GM19043 (cell line): ENCODE measurements around the gene NPNT.

ENCODE experiments used
- ATAC-seq: cut with Tn5 transposase; IDR thresholded peaks from one replicate; pipeline ENCODE4 v1.9.1; 2021; ENCODE audit warnings: low read depth; ENCODE audit not compliant: unreplicated experiment

Gene NPNT

DNA sequence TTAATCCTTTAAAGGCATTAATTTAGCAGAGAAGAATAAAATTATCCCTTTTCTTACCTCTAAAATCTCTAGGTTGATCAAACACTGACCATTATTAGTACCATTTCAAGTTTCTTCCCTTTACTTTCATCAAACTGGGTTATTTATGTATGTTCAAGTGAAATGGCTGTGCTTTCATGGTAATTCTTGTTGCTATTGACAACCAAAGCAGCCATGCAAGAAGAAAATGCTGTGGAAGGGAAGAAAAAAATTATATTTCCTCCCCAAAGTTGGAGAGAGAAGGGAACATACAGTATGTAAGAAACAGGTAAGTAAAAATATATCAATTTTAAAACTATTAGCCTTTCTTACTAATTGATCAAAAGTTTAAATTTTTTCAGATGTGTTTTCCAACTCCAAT is 16.2 kb downstream of the NPNT start:
- ATAC-seq: no peak

DNA sequence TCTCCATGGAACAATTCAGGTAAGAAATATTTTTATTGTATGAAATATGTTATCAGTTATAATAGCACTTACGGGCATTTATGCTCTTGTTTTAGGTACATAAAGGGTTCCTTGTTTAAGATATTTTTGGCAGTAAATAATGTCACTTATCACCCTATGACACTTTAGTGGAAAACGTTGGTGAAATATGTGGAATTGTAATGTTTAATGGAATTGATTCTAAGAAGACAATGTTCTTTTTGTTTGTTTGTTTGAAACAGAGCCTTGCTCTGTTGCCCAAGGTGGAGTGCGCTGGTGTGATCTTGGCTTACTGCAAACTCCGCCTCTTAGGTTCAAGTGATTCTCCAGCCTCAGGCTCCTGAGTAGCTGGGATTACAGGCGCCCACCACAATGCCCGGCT is 17.4 kb downstream of the NPNT start:
- no peak for ATAC-seq

DNA sequence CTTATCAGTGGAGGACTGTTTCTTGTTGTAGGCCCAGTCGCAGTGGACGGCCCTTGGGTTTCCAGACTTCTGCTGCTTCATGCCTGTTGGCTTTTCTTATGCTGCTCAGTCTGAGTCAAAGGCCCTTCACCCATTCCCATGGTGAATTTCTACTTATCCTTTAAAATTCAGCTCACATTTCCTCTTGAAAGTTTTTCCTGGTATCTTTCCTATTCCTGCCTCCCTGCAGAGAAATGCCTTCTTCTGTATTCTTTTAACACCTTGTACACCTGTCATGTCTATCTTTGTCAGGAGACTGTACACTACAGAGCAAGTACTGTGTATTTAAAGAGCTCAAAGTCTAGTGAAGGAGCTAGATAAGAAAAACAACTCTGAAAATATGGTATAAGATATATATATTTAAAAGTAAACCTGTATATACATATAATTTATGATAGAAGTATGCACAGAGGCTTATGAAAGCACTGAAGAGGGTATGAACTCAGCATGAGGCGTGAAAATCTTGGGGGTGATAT is 22.0 kb downstream of the NPNT start:
- ATAC-seq: no peak

DNA sequence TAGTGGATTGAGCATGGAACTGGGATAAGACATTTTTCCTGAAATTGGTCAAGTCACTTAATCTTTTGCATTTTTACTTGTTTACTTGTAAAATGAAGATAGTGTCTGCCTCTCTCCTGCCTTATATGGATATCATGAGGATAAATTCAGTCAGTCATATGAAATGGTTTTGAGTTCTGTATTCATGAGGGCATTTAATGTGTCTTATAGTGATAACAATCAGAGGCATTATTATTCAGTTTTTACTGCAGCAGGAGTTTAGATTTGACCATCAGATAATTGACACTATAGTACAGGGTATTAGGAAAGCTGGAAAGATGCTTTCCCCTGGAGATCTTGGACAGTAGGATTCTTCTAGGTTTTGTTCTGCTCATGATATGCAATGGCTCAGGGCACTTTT is 26.0 kb downstream of the NPNT start:
- no peak for ATAC-seq

DNA sequence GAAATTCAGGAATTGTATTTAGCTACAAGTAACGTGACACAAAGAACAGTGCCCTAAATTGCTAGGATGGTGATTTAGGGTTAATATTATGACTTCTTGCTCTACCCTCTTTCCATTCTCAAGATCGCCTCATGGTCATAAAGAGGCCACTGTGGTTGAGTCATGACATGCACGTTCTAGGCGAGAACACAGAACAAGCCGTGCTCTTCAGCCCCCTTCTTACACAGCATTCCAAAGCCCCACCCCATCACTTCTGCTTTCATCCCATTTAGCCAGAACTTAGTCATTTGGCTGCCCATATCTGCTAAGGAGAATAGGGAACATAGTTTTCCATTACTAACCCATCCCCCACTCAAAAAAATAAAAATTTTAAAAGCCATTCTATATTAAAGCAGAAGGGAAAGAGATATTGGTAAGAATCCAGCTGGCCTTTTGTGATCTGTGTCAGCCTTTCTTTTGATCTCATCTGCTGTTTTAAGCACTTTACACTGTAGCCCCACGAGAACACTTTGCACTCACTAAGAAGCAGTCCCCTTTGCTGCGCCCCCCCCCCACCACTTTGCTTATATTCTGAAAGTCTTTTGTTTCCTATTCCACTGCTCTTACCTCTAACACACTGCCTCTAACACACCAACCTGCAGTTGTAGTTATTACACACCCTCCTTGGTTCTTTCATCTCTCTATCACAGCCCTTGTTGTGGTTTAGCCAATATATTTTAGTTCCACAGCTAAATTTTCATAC is 28.4 kb downstream of the NPNT start:
- ATAC-seq: no peak

DNA sequence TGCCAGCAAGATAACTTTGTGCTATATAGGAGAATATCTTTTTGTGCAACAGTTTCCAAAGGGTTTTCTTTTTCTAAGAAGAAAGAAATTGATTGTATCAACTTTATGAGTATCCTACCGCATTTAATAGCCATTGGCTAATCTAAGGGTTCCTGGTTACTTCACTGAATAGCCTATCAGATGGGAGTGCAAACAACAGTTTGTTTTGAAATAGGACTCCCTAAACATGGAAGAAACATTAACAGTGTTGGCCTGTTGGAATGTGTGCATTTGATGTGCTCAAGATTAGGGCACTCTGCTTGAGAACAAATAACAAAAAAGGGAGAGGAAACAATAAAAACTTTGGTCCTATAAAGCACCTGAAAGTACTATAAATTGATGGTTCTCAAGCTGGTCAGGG is 29.1 kb downstream of the NPNT start:
- no peak for ATAC-seq

DNA sequence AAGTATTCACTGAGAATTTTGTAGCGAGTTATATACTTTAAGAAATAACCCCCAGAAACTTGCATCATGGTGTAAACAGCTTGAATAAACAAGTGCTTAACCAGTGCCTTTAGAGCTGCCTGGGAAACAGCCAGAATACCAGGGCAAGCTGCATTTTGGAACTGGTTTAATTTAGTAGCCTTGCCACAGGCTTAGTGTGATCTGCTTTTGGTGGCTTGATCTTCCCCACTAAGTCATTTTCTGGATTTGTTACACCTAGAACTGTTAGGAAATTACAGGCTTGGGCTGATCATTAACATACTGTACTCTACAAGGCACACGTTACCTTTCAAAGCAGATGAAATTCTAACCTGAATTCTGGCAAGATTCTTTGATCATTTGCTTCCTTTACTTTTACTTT is 35.4 kb downstream of the NPNT start:
- no peak for ATAC-seq

DNA sequence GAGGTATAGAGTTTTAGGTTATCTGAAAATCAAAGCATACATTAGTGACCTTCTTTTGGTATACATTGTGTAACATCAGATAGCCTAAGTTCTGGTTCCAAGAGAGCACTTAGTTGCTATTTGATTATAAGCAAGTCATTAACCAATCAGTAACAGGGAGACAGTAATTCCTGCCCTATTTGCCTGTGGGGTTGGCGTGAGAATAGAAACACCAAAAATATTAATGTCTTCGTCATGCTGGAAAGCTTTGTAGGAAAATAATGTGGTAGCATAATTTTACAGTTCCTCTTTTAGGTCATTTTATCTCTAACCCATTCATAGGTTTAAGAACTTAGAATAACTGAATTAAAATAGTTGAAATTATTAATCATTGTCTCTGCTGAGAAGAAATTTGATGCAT is 37.8 kb downstream of the NPNT start:
- no peak for ATAC-seq

DNA sequence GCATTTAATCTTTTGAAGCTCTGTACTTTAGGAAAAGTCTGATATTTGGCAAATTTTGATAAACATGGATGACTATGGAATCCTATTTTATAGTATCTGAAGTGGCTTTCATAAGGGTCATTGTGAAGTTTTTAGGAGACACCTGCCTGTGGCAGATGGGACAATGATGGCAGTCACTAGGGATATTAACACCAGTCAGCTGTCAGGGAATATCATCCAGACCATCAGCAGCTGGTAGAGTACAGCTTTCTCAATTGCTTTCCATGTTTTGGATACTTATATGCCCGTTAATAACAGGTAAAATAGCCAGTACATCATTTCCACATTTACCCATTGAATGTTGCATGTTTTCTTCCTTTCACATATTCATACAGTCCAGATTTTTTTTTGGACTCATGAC is 39.1 kb downstream of the NPNT start:
- ATAC-seq: no peak

DNA sequence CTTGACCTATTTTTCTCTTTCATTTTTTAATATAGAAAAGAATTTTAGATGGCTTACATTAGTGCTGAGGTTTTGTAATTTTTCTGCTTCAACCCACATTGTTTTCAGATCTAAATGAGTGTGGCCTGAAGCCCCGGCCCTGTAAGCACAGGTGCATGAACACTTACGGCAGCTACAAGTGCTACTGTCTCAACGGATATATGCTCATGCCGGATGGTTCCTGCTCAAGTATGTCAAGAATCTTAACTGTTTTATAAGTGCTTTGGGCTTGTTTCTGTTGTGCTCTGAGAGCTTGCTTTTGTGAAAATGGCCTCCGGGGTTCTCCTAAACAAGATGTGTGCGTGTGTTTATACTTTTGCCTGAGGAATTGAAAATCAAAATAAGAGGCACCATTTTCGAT is 41.6 kb downstream of the NPNT start:
- ATAC-seq: no peak

DNA sequence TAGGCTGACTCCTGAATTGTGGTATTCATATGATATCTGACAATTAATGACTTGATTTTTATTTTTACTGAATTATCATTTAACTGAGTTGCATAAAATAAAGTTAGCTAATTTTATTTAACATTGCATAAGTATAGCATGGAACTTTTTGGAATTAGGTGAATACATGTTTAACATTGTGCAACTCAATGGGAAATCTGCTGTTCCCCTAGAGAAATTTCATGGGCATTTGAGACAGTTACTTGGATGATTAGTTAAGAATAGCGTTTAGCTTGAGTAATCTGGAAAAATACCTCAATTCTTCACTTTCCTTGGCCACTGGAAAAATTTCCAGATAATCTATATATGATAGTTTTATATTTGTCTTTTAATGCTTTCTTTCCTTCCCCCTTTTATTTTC is 42.5 kb downstream of the NPNT start:
- ATAC-seq: no peak

DNA sequence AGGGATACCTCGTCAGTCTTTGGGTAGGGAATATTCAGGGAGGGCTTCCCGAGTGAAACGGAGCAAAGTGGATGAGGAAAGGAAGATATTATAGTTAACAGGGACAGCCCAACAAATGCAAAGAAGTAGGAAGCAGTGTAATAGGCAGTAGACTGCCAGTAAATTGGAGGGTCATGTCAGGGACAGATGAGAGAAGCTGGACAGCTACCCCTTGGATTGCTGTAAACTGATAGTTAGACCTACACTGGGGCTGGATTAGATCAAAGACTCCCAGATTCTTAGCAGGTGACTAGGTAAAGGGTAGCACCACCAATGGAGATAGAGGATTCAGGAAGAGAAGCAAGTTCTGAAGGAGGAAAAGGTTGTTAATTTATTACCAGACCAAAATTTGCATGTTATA is 48.0 kb downstream of the NPNT start:
- ATAC-seq: no peak

DNA sequence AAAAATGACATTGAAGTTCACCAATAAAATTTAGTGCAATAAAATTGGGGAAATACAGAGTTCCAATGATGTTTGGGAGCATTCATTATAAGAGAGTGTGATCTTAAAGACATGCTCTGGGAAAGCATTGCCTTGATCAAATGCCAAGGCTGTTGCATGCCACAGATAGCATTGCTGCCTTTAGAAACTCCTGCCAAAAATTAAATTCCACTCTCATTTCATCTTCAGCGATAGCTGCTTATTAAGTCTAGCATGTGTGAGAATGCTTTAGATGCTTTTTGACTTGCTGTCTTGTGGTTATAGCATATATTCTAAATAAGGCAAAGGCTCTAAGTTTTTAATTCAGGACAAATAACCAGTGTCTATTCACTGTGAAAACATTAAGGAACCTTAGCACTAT is 49.3 kb downstream of the NPNT start:
- ATAC-seq: no peak

DNA sequence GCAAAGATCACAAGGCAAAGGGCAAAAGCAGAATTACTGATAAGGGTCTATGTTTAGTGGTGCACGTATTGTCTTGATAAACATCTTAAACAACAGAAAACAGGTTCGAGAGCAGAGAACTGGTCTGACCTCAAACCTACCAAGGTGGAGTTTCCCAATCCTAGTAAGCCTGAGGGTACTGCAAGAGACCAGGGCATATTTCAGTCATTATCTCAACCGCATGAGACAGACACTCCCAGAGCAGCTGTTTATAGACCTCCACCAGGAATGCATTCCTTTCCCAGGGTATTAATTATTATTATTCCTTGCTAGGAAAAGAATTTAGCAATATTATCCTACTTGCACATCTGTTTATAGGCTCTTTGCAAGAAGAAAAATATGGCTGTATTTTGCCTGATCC is 51.5 kb downstream of the NPNT start:
- no peak for ATAC-seq

DNA sequence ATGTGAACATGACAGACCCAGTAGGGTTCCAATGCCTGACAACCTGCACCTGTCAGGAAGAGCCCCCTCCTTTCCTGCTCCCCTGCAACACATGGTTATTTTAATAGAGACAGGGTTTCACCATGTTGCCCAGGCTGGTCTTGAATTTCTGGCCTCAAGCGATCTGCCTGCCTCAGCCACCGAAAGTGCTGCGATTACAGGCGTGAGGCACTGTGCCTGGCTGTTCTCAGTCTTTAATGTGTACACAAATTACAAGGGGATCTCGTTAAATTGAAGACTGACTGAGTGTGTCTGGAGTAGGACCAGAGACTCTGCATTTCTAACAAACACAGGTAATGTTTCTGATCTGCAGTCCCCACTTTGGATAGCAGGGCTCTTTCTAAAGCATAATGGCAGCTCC is 55.4 kb downstream of the NPNT start:
- no peak for ATAC-seq

DNA sequence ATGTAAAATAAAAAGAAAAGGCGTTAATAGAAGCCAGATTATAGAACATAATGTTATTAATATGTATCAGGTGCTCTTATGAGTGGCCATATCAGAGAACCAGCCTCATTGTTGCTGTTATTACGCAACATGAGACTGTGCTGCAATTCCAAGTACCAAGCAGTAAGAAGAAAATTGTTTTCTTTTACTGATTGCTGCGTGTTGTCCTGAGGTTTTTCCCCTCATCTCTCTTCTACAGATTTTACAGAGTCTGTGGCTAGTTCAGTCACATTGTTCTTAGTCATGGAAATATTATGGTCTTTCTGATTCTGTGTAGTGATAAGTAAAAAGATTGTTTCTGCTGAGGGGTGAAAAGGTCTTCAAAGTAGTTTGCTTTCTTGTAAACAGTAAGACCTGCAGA is 55.9 kb downstream of the NPNT start:
- ATAC-seq: no peak

DNA sequence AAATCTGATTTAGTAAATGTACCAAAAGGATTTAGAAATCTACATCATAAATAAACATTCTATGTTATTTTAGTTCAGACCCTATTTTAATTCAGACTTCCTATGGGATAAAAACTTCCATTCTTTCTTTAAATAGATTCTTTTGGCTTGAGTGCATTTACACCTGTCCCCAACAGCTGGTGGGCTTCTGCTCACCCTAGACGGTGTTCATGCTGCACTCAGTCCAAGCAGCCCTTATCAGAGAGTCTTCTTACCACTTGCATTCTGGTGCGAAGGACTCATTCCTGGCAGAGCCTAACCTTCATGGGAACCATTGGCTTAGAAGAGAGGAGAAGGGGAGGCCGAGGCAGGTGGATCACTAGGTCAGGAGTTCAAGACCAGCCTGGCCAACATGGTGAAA is 57.3 kb downstream of the NPNT start:
- no peak for ATAC-seq

DNA sequence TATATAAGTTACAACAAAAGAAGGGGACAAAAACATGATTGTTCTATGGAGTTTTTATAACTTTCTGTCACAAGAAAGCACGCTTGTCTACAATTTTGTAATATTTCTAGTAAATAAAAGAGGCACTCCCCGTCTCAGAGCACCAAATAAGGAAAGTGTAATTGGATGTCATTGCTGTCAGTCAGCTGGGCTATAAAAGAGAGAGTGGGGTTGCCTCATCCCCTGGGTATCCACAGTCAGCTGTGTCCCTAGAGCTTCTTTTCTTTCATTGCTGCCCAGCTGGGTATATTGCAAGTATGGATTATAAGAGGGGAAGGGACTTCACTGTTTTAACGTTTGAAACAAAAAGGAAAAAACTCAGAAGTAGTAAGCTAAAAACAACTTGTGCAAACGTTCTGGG is 61.3 kb downstream of the NPNT start:
- ATAC-seq: no peak

DNA sequence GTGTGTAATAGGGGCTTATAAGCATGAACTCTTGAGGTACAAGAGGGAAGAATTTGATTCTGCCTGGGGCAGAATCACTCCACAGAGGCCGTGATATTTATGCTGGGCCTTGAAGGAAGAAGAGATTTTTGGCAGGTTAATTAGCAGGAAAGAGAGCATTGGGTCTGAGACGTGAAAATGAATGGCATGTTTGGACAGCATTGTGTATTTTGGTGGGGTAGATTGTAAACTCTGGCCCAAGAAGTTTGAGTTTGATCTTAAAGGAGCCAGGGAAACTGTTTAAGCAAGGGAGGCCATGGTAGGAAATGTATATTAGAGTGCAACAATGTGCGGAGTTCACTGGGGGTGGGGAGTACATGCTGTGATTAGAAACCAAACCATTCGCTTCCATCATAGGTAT is 62.4 kb downstream of the NPNT start:
- no peak for ATAC-seq

DNA sequence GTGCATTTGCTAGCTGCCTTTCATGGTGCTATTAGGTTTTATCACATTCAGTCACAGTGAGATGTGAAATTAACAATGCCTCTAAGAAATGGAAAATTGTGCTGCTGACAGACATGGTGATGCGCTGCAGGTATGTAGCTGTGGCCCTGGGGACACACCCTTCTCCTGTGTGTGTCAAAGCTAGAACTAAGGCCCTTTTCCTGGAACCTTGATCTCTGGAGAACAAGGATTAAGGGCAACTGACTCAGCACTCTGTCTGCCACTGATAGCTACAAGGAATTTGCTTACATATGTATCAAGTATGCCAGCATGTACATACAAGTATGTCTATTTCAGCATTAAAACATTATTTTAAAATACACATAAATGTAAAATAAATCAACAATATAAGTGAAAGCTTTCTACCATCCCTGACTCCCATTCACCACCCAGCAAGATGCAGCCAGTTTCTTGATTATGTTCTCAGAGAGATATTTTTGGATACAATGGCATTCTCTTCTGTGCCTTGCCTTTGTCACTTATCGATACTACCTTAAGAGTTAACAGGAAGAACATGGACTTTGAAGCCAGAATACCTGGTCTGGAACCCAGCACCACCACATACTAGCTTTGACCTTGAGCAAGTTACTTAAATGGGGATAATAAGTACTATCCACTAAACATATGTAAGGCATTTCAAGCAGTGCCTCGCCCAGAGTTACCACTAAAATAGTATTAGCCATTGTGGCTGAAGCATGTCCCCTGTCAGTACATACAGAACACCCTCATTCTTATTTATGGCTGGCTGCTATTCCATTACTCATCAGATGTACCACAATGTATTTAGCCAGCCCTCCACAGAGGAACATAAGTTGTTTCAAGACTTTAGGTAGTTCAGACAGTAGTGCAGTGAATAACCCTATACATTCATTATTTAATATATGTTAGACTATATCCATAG is 68.5 kb downstream of the NPNT start:
- no peak for ATAC-seq

DNA sequence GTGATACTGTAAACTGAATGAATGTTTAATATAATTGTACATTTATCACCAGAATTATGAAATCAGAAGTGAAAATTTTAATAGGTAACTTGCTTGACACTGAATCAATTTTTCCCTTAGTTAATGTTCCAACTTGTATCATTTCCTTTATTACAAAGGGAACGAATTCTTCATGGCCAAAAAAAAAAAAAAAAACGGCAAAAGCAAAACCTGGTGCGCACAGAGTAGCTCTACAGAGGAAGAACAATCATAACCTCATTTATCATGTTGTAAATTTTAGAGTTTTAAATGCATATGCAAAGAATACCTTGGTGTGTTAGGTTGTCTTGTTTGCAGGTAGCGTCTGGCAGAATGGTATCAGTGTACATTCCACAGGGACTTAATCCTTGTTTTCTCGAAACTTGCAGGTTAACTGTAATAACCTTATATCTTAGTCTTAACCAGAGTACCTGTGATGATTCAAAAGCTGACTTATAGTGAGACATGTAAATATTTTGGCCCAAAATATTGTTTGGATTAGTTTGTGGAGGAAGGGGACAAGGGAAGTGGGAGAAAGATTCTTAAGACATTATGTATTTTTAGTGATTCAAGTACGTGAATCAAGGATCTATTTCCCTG is 70.0 kb downstream of the NPNT start:
- no peak for ATAC-seq
